ENCODE results near the gene TLE2.

The TLE2 gene

GRCh38 chr19:3029065-3029923 is at the start of gene TLE2:
TSS of gene TLE2 (minus strand) at chr19:3029280. CDS start at chr19:3028904, 376 bp downstream.
- peak; percentile 49 to 51 for ATAC-seq (replicated peaks)
- Mint-ChIP-seq H3K4me3 (peak within 1 kb of the TSS; percentile 75 to 76), H3K4me1 (peaks cover 18 to 38% of the 10 kb centered on the region in 2 donors), H3K27ac (peak within 1 kb of the TSS; percentile 59), H3K36me3 (no peaks in the 10 kb centered on the region), H3K27me3 (peaks cover 41 to 46% of the 10 kb centered on the region in 2 donors), H3K9me3 (no peaks in the 10 kb centered on the region)
- no peak for DNase-seq

- Mint-ChIP-seq H3K36me3 (no peaks in the 10 kb centered on the region), H3K27ac (peak overlapping the region; percentile 79), H3K9me3 (no peaks in the 10 kb centered on the region), H3K27me3 (no peaks in the 10 kb centered on the region), H3K4me3 (peak overlapping the region; percentile 31 to 46), H3K4me1 (peaks cover 8 to 15% of the 10 kb centered on the region in 2 donors)
- DNase-seq (peak; percentile 45), ATAC-seq (replicated peaks) (peak; percentile 84 to 87)
Observed at GRCh38 chr19:3075605-3076431, 46.7 kb upstream of the TLE2 start.

DNA sequence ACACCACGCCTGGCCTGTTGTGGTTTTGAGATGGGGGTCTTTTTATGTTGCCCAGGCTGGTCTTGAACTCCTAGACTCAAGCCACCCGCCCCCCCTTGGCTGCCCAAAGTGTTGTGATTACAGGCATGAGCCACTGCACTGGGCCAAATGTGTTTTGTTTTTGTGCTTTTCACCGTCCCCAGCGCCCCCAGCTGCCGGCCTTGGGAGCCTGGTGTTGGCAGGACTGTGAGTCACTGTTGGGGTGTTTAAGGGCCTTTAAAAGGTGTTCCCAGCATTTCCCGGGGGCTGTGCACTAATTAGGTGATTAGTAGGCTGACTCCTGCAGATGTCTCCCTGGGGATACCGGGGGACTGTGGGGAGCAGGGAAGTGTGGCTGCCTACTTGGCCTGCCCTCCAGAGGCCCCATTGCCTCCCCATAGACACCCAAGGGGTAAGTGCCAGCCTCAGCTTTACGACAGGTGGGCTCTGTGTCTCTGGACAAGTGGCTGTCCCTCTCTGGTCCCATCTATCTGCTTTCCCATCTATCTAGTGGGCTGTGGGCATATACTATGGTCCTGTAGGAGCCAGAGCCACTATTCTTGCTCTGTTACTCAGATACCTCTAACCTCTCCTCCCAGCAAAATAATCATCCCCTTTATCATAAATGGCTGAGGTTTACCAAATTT is 45.0 kb upstream of the TLE2 start:
- Mint-ChIP-seq H3K4me3 (no peak overlapping the region), H3K27me3 (no peaks in the 10 kb centered on the region), H3K36me3 (no peaks in the 10 kb centered on the region), H3K9me3 (no peaks in the 10 kb centered on the region), H3K27ac (no peak overlapping the region), H3K4me1 (peaks cover 8 to 19% of the 10 kb centered on the region in 2 donors)
- no peak for ATAC-seq (replicated peaks)
- no peak for DNase-seq

GRCh38 chr19:3073159-3073563 is 44.1 kb upstream of the TLE2 start:
- no peak overlapping the region for H3K4me3 Mint-ChIP-seq
- no peak for DNase-seq
- H3K27me3 Mint-ChIP-seq: no peaks in the 10 kb centered on the region
- no peaks in the 10 kb centered on the region for H3K9me3 Mint-ChIP-seq
- H3K27ac Mint-ChIP-seq: no peak overlapping the region
- no peaks in the 10 kb centered on the region for H3K36me3 Mint-ChIP-seq
- peaks cover 8 to 23% of the 10 kb centered on the region in 2 donors for H3K4me1 Mint-ChIP-seq
- no peak for ATAC-seq (replicated peaks)

GRCh38 chr19:3071768-3072167 is 42.7 kb upstream of the TLE2 start:
- no peak overlapping the region for H3K27ac Mint-ChIP-seq

GRCh38 chr19:3068071-3068470 is 39.0 kb upstream of the TLE2 start:
- no peaks in the 10 kb centered on the region for H3K36me3 Mint-ChIP-seq
- H3K4me3 Mint-ChIP-seq: no peak overlapping the region
- DNase-seq: no peak
- peaks cover 22 to 58% of the 10 kb centered on the region in 2 donors for H3K4me1 Mint-ChIP-seq
- no peak for ATAC-seq (replicated peaks)
- H3K9me3 Mint-ChIP-seq: no peaks in the 10 kb centered on the region
- H3K27me3 Mint-ChIP-seq: no peaks in the 10 kb centered on the region
- H3K27ac Mint-ChIP-seq: peak overlapping the region; percentile 44

More at GRCh38 chr19:3071768-3072167, 42.7 kb upstream of the TLE2 start:
- Mint-ChIP-seq H3K4me3 (no peak overlapping the region), H3K36me3 (no peaks in the 10 kb centered on the region), H3K9me3 (no peaks in the 10 kb centered on the region), H3K4me1 (peaks cover 15 to 36% of the 10 kb centered on the region in 2 donors), H3K27me3 (no peaks in the 10 kb centered on the region)
- DNase-seq (no peak), ATAC-seq (replicated peaks) (no peak)

DNA sequence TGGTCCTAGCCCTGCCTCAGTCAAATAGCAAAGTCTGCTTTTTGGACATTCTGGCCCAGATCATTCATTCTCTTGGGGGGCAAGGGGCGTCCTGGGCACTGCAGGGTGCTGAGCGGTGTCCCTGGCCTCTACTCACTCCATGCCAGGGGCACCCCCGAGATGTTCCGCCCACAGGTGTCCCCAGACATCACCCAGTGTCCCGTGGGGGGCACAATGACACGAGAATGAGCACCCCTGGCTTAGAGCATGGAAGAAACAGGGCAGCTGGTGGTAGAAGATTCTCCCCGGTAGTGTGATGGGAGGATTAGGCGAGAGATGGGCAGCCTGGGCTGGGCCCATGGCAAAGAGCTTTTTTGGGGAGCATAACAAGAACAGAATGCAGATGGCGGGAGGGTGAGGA is 38.5 kb upstream of the TLE2 start:
- Mint-ChIP-seq H3K4me3 (no peak overlapping the region), H3K36me3 (no peaks in the 10 kb centered on the region), H3K9me3 (no peaks in the 10 kb centered on the region), H3K27me3 (no peaks in the 10 kb centered on the region), H3K4me1 (peaks cover 25 to 63% of the 10 kb centered on the region in 2 donors), H3K27ac (peak overlapping the region; percentile 66)
- ATAC-seq (replicated peaks) (no peak), DNase-seq (no peak)

GRCh38 chr19:3066482-3067049 is 37.5 kb upstream of the TLE2 start:
- Mint-ChIP-seq H3K9me3 (no peaks in the 10 kb centered on the region), H3K36me3 (no peaks in the 10 kb centered on the region), H3K4me3 (no peak overlapping the region), H3K4me1 (peaks cover 25 to 63% of the 10 kb centered on the region in 2 donors), H3K27me3 (no peaks in the 10 kb centered on the region), H3K27ac (peak overlapping the region; percentile 93)
- DNase-seq (no peak), ATAC-seq (replicated peaks) (no peak)

DNA sequence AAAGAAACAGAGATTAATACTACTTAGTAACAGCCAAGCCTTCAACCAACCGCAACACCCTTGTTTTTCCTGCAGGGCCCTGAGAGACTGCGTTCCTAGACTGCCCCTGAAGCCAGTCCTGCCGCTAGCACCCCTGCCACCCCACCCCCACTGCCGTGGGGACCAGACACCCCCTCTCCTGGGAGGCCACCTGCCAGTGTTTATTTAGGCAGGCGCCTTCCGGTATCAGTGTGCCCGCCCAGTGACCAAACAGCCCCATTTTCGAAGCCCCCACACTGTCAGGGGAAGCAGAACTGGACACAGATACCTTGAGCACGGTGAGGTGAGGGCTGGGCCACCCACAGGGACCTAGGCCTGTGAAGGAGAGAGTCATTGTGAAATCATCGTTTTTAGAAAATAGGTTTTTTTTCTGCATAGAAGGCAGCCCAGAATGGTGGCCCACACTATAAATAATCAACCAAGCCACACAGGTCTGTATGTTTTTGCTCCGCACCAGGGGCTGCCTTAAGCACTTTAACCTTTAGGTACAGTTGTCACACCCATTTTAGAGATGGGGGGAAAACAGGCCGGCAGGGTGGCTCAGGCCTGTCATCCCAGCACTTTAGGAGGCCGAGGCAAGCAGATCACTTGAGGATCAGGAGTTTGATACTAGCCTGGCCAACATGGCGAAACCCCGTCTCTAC is 36.7 kb upstream of the TLE2 start:
- peak overlapping the region; percentile 51 to 67 for H3K4me3 Mint-ChIP-seq

GRCh38 chr19:3064011-3064330 is 34.9 kb upstream of the TLE2 start:
- no peaks in the 10 kb centered on the region for H3K9me3 Mint-ChIP-seq
- peaks cover 5 to 7% of the 10 kb centered on the region in 2 donors for H3K36me3 Mint-ChIP-seq
- peaks cover 31 to 76% of the 10 kb centered on the region in 2 donors for H3K4me1 Mint-ChIP-seq
- H3K27ac Mint-ChIP-seq: no peak overlapping the region
- no peak overlapping the region for H3K4me3 Mint-ChIP-seq
- ATAC-seq (replicated peaks): no peak
- DNase-seq: no peak
- H3K27me3 Mint-ChIP-seq: no peaks in the 10 kb centered on the region

More for the DNA sequence above, 36.7 kb upstream of the TLE2 start:
- H3K27ac Mint-ChIP-seq: peak overlapping the region; percentile 93
- DNase-seq (peak; percentile 76), ATAC-seq (replicated peaks) (peak; percentile 76)
- peaks cover 0 to under 1% of the 10 kb centered on the region in 2 donors for H3K36me3 Mint-ChIP-seq
- H3K27me3 Mint-ChIP-seq: no peaks in the 10 kb centered on the region
- no peaks in the 10 kb centered on the region for H3K9me3 Mint-ChIP-seq
- peaks cover 25 to 66% of the 10 kb centered on the region in 2 donors for H3K4me1 Mint-ChIP-seq

GRCh38 chr19:3062165-3063105 is 33.4 kb upstream of the TLE2 start, which contains the start of gene TLE5:
TSS of gene TLE5 (minus strand) at chr19:3062495. CDS start at chr19:3062200, 295 bp downstream.
- peak; percentile 49 for DNase-seq
- Mint-ChIP-seq H3K9me3 (no peaks in the 10 kb centered on the region), H3K4me1 (peaks cover 31 to 81% of the 10 kb centered on the region in 2 donors), H3K27ac (peak within 1 kb of the TSS; percentile 96), H3K27me3 (no peaks in the 10 kb centered on the region), H3K4me3 (peak within 1 kb of the TSS; percentile 88 to 90), H3K36me3 (peaks cover 16 to 22% of the 10 kb centered on the region in 2 donors)
- ATAC-seq (replicated peaks): peak; percentile 37 to 55

Data from stimulated activated naive B cell treated with anti-CD40 and anti-IgM and Interleukin-4, amounts not matched to agents 10 μg/mL and 1 μg/mL and 100 μg/mL, for 72 hours (primary cell).